ENCODE results near the gene SORCS2. TPM values are rescaled to one million over a fixed set of nuclear protein-coding genes. Genes with fewer than 3 reads are reported as not detected.

Gene SORCS2
- total RNA-seq, 4 donors from 2014 or later, result 1.1 to 2.5 (median 2.0) TPM

GRCh38 chr4:7755561-7755960 lies 563.2 kb downstream of the SORCS2 start:
- no peak for TF ChIP-seq CTCF (IDR thresholded peaks at IDR 0.05)
- no peak for TF ChIP-seq POLR2A (IDR thresholded peaks at IDR 0.05)
- H3K4me3 ChIP-seq, result no peak overlapping the region
- H3K27ac ChIP-seq, result no peak overlapping the region
- intact Hi-C loops (cut with DNase I), result no loop called here
- DNase-seq, result no peak
- H3K36me3 ChIP-seq, result peaks cover 0 to 10% (median 0%) of the 10 kb centered on the region in 3 donors
- H3K9me3 ChIP-seq, result no peaks in the 10 kb centered on the region
- H3K4me1 ChIP-seq, result peaks cover 0 to 38% (median 6%) of the 10 kb centered on the region in 3 donors
- H3K27me3 ChIP-seq, result peaks cover 0 to 27% (median 0%) of the 10 kb centered on the region in 4 donors
- 60 to 81% methylated on average over 1 to 12 of the region's 16 CpGs for WGBS, 2 donors

- Histone ChIP-seq H3K4me1 (peaks cover 0 to 37% (median 6%) of the 10 kb centered on the region in 3 donors), H3K27ac (no peak overlapping the region), H3K36me3 (peaks cover 0 to 16% (median 0%) of the 10 kb centered on the region in 3 donors), H3K4me3 (no peak overlapping the region), H3K27me3 (peaks cover 0 to 22% (median 0%) of the 10 kb centered on the region in 4 donors), H3K9me3 (no peaks in the 10 kb centered on the region)
- intact Hi-C loops (cut with DNase I), result no loop called here
- WGBS, 2 donors, result 67% methylated on average over 4 of the region's 14 CpGs; no CpG with 5 or more reads in 1 of the 2 donors
- TF ChIP-seq CTCF (IDR thresholded peaks at IDR 0.05) (no peak), POLR2A (IDR thresholded peaks at IDR 0.05) (no peak)
- DNase-seq, result no peak
Observed at GRCh38 chr4:7756071-7756470, 563.7 kb downstream of the SORCS2 start.

DNA sequence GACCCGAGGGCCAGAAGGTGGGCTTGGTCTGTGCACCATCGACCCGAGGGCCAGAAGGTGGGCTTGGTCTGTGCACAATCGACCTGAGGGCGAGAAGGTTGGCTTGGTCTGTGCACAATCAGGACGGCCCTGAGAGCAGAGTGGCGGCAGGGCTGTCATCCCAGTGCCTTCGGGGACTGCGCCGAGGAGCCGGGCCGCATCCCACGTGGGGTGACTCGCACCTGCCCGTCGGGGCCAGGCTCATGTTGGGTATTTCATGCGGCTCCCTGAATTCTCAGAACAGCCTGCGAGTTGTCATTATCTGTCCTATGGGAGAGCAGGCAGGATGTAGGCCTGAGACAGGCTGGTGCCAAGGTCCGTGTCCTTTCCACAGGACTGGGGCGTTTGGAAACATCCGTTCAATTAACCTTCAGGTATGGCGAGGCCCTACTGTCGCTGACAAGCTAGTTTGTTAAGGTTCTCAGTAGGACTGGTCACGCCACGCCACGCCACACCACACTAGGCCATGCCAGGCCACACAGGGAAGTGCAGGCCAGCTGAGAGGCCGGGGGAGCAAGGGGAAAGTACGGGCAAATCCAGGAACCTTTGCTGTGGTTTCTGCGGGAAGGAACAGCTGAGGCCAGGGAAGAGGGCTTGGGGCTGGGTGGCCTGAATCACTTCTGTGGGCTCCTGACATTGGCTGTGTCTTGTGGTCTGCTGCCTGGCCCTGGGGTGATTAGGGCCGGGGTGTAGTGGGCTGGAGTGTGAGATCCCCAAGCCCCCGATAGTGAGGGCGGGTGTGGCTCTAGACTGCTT lies 564.4 kb downstream of the SORCS2 start:
- H3K4me1 ChIP-seq, result peaks cover 0 to 37% (median 6%) of the 10 kb centered on the region in 3 donors
- no peak overlapping the region for H3K4me3 ChIP-seq
- H3K9me3 ChIP-seq, result no peaks in the 10 kb centered on the region
- no peak for DNase-seq
- intact Hi-C loops (cut with DNase I), result no loop called here
- no peak for TF ChIP-seq POLR2A (IDR thresholded peaks at IDR 0.05)
- TF ChIP-seq CTCF (IDR thresholded peaks at IDR 0.05), result no peak
- H3K27me3 ChIP-seq, result peaks cover 0 to 15% (median 0%) of the 10 kb centered on the region in 4 donors
- 65 to 93% methylated on average over 4 to 5 of the region's 32 CpGs for WGBS, 2 donors
- H3K36me3 ChIP-seq, result peaks cover 0 to 22% (median 0%) of the 10 kb centered on the region in 3 donors
- H3K27ac ChIP-seq, result peak overlapping the region in 1 of 4 donors; percentile 17

DNA sequence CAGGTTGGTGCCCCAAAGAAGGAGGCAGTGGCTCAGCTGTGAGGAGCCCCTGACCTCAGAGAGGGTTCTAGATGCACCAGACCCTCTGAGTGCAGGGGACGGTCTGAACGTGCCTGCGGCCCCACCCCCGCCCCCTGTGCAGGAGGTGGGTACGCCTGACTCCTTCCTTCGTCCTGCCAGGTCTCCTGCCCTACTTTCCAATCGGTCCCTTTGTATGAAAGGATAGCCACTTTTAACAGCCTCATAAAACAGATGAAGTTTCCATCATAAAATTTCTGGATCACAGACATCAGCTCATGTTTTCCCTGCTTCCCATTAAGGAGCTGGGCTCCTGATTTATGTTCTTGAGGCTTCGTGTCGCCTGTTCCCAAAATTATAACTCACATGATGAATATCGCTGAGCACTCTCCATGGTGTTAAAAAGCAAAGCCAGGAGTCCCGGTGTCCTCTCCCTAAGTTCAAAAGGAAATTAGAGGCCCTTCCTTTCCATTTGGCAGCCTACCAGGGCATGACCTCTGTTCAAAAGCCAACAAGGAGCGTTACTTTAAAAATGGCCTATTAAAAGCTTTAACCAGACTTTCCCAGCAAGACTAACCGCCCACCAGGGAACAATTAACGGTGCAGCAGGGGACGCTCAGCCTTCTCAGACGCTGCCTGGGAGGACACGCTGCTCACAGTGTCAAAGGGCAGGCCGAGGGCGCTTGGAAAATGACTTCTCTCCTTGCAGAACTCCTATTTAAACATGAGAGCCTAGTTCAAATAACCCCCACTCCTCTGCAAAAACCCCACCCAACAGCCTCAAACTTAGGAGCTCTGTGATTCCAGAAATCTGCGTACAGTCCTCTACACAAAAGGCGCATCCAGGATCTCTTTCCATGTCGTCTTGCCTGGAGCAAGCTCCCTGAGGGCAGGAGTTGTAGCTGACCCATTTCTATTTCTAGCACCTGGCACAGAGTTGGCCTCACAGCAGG lies 565.4 kb downstream of the SORCS2 start:
- DNase-seq, result no peak
- H3K9me3 ChIP-seq, result no peaks in the 10 kb centered on the region
- H3K27me3 ChIP-seq, result peaks cover 0 to 4% (median 0%) of the 10 kb centered on the region in 4 donors
- WGBS, 2 donors, result 77 to 80% methylated on average over 9 to 16 of the region's 22 CpGs
- peak overlapping the region in 2 of 4 donors; percentile 17 to 26 for H3K27ac ChIP-seq
- no peak for TF ChIP-seq POLR2A (IDR thresholded peaks at IDR 0.05)
- TF ChIP-seq CTCF (IDR thresholded peaks at IDR 0.05), result no peak
- H3K4me3 ChIP-seq, result no peak overlapping the region
- H3K4me1 ChIP-seq, result peaks cover 0 to 36% (median 6%) of the 10 kb centered on the region in 3 donors
- intact Hi-C loops (cut with DNase I), result no loop called here
- peaks cover 0 to 30% (median 0%) of the 10 kb centered on the region in 3 donors for H3K36me3 ChIP-seq

Data from esophagus squamous epithelium (tissue), 5 donors.